PC-3 (cell line): Measurements from ENCODE around the gene EVPLL.
"Not testable (repeated sequence)": the region's sequence is repeated elsewhere in the genome, so short reads cannot be mapped to it uniquely, and the experiment has no call there.

Experiments
- CTCF ChIP-seq: fragments of 300-600 bp; sonication (generic); conservative IDR thresholded peaks from 2 replicates; pipeline ENCODE4 v1.5.1; 2017; ENCODE audit warnings: antibody characterized with exemption, low read depth, mild to moderate bottlenecking, low read length
- EZH2phosphoT487 ChIP-seq: fragments of 300-600 bp; sonication (generic); IDR thresholded peaks from 2 replicates; pipeline ENCODE4 v1.6.1; 2018; ENCODE audit warnings: mild to moderate bottlenecking, antibody characterized with exemption, low read length, borderline replicate concordance

DNA sequence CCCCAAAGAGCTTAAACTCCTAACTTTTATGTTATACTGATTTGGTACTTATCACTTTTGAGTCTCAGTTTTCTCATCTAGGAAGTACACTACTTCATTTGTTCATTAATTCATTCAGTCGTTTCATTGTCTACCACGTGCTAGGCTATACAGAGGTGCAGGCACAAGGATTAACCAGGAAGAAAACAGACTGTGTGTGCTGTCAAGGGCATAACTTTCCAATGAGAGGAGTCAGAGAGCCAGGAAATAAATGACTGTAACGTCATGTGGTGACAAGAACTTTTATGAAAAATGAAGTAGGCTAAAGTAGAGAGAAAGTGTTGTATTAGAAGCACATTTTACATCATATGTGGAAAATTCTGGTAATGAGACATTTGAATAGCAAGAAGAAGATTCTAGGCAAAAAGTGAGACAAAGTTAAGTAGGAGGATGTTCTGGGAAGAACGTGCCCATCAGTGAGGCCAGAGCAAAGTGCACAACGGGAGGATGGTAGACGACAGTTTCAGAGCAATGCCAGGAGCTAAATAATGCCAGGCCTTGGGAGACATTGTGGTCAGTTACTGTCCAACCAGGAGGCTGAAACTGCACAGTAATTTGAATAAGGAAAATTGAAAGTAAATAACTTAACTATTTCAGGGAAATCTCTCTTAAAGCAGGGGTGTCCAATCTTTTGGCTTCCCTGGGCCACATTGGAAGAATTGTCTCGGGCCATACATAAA is 24.5 kb downstream of the EVPLL start:
- not testable (repeated sequence) for TF ChIP-seq CTCF, EZH2phosphoT487
